GM18873 (cell line): ENCODE data around the gene UBE2C.
"Not testable (repeated sequence)": the region's sequence is repeated elsewhere in the genome, so short reads cannot be mapped to it uniquely, and the experiment has no call there.

Experiments used
- ATAC-seq: cut with Tn5 transposase; IDR thresholded peaks from one replicate; pipeline ENCODE4 v1.9.1; 2021; ENCODE audit warnings: mild to moderate bottlenecking, moderate library complexity, moderate number of reproducible peaks; ENCODE audit not compliant: unreplicated experiment, low FRiP score

The UBE2C gene

DNA sequence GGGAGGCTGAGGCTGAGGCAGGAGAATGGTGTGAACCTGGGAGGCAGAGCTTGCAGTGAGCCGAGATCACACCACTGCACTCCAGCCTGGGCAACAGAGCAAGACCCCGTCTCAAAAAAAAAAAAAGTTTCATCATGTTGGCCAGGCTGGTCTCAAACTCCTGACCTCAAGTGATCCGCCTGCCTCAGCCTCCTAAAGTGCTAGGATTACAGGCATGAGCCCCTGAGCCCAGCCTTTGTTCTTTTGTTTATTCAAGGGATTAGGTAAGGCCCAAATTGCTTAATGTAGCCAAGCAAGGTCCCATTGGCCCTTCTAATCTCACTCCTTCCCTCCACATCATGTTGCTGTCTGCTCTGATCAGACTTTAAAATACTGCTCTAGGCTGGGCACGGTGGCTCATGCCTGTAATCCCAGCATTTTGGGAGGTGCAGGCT is 17.2 kb downstream of the UBE2C start:
- not testable (repeated sequence) for ATAC-seq

- no peak for ATAC-seq
Observed at GRCh38 chr20:45832619-45833018, 20.2 kb downstream of the UBE2C start.

- no peak for ATAC-seq
Observed at GRCh38 chr20:45833030-45833882, 20.8 kb downstream of the UBE2C start, which contains the start of gene SNX21. SNX21 (plus strand) TSS chr20:45833799; CDS start chr20:45833920, 121 bp downstream.

- ATAC-seq = no peak
Observed at GRCh38 chr20:45833883-45834796, 21.7 kb downstream of the UBE2C start.

- ATAC-seq = no peak
Observed at GRCh38 chr20:45834797-45835161, 22.3 kb downstream of the UBE2C start.

DNA sequence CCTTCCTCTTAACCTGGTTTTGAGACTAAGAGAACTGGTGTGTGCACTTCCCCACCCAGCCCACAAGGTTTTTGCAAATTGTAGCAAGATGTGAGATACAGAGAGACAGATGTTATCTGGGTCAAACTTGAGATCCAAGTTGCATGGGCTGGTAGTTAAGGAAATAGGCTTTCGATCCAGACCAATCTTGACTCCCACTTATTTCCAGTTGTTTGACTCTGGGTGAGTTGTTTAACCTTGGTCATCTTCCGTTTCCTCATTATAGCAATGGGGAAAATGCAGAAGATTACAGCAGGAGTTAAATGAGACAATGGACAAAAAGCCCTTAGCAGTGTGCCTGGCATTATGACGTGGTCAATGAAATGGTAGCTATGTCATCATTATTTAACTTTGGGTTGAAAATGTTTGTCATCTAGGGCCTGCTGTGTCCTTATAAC is 22.9 kb downstream of the UBE2C start:
- ATAC-seq = no peak

DNA sequence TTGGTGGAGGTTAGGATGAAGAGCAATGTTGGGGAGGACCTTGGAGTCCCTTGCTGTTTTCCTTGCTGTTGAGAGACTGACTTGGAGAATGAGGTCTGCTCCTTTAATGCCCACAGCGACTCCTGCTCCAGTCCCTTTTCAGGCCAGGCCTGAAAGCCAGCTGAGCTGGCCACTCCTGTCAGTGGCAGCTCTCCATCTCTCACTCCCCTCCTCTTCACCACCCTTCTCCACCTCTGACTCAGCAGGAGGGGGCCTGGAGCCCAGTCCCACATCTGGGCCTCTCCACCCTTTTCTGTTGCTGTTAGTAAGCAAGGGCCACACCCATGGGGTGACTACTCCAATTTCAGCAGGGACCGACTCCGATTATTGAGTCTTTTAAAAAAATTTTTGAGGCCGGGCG is 23.4 kb downstream of the UBE2C start:
- ATAC-seq = no peak

GRCh38 chr20:45836841-45837240 is 24.4 kb downstream of the UBE2C start:
- no peak for ATAC-seq

DNA sequence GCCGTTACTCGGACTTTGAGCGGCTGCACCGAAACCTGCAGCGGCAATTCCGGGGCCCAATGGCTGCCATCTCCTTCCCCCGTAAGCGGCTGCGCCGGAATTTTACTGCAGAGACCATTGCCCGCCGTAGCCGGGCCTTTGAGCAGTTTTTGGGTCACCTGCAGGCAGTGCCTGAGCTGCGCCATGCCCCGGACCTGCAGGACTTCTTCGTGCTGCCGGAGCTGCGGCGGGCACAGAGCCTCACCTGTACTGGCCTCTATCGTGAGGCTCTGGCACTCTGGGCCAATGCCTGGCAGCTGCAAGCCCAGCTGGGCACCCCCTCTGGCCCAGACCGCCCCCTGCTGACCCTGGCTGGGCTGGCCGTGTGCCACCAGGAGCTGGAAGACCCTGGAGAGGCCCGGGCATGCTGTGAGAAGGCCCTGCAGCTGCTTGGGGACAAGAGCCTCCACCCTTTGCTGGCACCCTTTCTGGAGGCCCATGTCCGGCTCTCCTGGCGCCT is 28.3 kb downstream of the UBE2C start:
- no peak for ATAC-seq

DNA sequence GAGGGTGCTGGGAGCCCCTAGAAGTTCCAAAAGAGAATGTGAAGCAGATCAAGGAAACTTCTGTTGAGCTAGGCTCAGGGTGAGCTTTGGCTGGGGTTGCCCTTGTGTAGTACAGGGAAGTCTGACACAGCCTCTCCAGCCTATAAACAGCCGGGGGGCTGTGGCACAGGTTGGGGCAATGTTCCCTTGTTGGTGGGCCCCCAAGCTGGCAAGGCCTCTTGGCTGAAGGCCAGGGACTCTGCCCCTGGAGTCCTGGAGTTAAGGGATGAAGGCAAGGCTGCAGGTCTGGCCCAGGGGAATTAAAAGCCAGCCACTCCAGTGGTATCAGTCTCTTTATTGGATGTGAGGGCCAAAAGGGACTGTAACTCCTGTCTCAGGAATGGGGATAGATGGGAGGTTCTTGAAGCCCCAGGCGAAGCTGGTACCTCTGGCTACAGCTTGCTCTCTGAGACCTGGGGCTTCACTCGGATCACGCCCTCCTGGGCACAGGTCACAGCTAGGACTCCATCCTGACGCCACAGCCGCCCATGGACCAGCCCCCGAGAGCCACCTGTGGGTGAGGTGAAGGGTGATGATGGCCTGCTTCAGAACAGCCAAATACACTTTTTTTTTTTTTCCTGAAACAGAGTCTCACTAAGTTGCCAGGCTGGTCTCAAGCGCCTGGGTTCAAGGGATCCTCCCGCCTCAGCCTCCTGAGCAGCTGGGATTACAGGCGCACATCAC is 29.1 kb downstream of the UBE2C start:
- ATAC-seq = no peak

GRCh38 chr20:45842169-45842812 is 29.8 kb downstream of the UBE2C start:
- ATAC-seq = no peak

DNA sequence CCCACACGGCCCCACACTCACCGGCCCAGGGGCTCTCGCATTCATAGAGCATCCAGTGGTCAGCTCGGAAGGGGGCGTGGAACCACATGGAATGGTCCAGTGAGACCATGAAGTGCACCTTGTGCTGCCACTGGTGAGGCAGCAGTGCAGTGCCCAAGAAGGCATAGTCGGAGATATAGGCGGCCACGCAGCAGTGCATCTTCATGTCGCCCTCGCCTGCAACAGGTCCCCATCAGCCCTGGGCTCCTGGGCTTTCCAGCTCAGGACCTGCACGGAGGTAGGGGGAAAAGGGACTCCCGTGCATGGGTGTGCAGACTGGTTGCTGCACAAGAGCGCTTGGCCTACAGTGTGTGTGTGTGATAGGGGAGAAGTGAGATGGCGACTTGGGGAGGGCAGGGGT is 31.1 kb downstream of the UBE2C start:
- no peak for ATAC-seq

DNA sequence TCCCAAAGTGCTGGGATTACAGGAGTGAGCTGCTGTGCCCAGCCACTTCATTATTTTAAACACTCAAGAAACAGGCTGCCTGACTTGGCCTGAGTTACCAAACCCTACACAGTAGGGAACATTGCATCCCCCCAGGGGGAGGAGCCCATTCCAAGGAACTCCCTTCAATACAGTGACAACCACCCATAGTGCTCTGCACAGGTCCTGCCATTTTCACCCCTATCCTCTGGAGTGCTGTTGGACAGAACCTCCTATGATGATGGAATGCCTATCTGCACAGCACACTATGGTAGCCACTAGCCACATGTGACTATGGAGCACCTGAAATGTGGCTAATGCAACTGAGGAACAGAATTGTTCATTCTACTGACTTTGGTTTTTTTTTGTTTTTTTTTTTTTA is 33.0 kb downstream of the UBE2C start:
- ATAC-seq = no peak

- no peak for ATAC-seq
Observed at GRCh38 chr20:45848421-45848820, 36.0 kb downstream of the UBE2C start.

GRCh38 chr20:45848969-45849582 is 36.6 kb downstream of the UBE2C start:
- no peak for ATAC-seq

- ATAC-seq = no peak
Observed at GRCh38 chr20:45850238-45850637, 37.8 kb downstream of the UBE2C start.

GRCh38 chr20:45850926-45851325 is 38.5 kb downstream of the UBE2C start:
- no peak for ATAC-seq

DNA sequence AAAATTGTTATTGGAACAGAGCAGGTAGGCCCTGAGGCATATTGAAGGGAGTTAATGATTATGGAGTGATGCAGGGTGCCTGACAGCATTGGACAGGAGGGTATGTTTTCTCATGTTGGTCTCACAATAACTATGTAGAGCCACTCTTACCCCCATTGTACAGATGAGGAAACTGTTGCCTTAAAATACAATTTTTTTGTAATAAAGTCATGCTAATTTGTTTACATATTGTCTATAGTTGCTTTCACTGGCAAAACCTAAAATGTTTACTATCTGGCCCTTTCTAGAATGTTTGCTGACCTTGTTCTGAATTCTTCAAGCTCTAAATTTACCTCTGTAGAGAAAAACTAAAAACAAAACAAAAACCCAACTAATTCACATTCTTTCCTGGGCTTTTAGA is 39.1 kb downstream of the UBE2C start:
- no peak for ATAC-seq

- ATAC-seq = no peak
Observed at GRCh38 chr20:45852326-45852725, 39.9 kb downstream of the UBE2C start.

DNA sequence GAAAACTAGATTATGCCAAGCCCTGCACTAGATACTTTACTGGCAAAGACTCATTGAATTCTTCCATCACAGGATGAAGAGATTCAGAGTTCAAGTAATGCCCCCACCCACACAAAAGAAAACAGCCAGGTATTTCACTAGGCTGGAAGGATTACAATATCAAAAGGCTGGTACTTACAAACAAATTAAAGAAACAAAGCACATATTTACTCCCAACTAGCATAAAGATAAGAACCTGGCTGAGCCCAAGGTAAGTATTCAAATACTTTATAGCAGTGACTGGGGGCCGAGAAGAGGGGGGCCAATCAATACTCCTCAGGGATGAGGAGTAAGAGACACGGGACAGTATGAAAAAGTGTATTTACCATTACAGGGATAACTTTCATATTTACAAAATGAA is 41.0 kb downstream of the UBE2C start:
- ATAC-seq = no peak
